GM12878 (cell line): Measurements from ENCODE around the gene RGR. TPM values are rescaled to one million over a fixed set of nuclear protein-coding genes. Genes with fewer than 3 reads are reported as not detected.

Source experiments
- ATAC-seq: fragments of 200-7000 bp; cut with Tn5 transposase; 3 replicates; pipeline ENCODE4 v1.9.1; 2020; ENCODE audit warnings: mild to moderate bottlenecking, moderate library complexity
- BruUV-seq: library from RNA; stranded (reverse); fragments of 400-500 nt; replicated peaks from 2 replicates; lab custom pipeline; 2021; lab: Mats Ljungman, UMichigan
- CTCF ChIA-PET: fragments of 300-600 bp; sonication (Branson Sonifier 250); formaldehyde crosslinking; extraction: SDS; loops from one replicate; lab custom pipeline; 2021; ENCODE audit warnings: inconsistent platforms; lab: Yijun Ruan, JAX
- POLR2A ChIA-PET: fragments of 350-600 bp; formaldehyde crosslinking; extraction: SDS; loops from one replicate; lab custom pipeline; 2021; ENCODE audit warnings: inconsistent platforms; lab: Charles Lee
- RAD21 ChIA-PET: fragments of 300-600 bp; sonication (Branson Sonifier 250); formaldehyde crosslinking; loops from one replicate; lab custom pipeline; 2023; ENCODE audit warnings: antibody characterized with exemption; ENCODE audit not compliant: unreplicated experiment; lab: Charles Lee
- SMC1A ChIA-PET: fragments of 300-600 bp; sonication (Branson Sonifier 250); formaldehyde crosslinking; loops from one replicate; lab custom pipeline; 2023; ENCODE audit not compliant: unreplicated experiment, uncharacterized antibody; lab: Charles Lee
- DNase-seq: peaks from one replicate; pipeline ENCODE4 v3.0.0-alpha.2; 2011; ENCODE audit warnings: low read depth, low spot score
- FAIRE-seq: peaks from 3 replicates; lab custom pipeline; 2011; peaks lifted over from hg19 to GRCh38; lab: Jason Lieb, UNC
- H2AFZ ChIP-seq: 2 replicates; pipeline ENCODE4 v1.6.0; 2011; ENCODE audit warnings: low read depth, low read length, control low read depth; ENCODE audit not compliant: control insufficient read depth
- H3K27ac ChIP-seq: 2 replicates; pipeline ENCODE4 v1.5.1; 2011; ENCODE audit warnings: control low read depth; ENCODE audit not compliant: control insufficient read depth, insufficient read depth
- H3K27me3 ChIP-seq, 2 experiments: replicated peaks in 1 of 2; 2 replicates each; pipeline versions ENCODE4 v1.6.0 to v1.6.1; 2011; ENCODE audit warnings: low read length in 1 of 2; ENCODE audit not compliant: control insufficient read depth in 2 of 2, insufficient read depth in 2 of 2
- H3K36me3 ChIP-seq, 2 experiments: 2 replicates each; pipeline ENCODE4 v1.5.1; 2011; ENCODE audit warnings: low read length in 1 of 2; ENCODE audit not compliant: control insufficient read depth in 2 of 2, insufficient read depth in 2 of 2
- H3K4me1 ChIP-seq: 2 replicates; pipeline ENCODE4 v1.6.1; 2011; ENCODE audit warnings: mild to moderate bottlenecking, low read length, moderate library complexity, mixed read lengths; ENCODE audit not compliant: control insufficient read depth, insufficient read depth
- H3K4me2 ChIP-seq: 2 replicates; pipeline ENCODE4 v1.6.0; 2011; ENCODE audit warnings: control low read depth; ENCODE audit not compliant: control insufficient read depth, insufficient read depth
- H3K4me3 ChIP-seq: fragments of 200-600 bp; sonication (generic); 2 replicates; pipeline ENCODE4 v1.5.1; 2016
- H3K79me2 ChIP-seq: 2 replicates; pipeline ENCODE4 v1.6.0; 2011; ENCODE audit warnings: low read length; ENCODE audit not compliant: control insufficient read depth, insufficient read depth
- H3K9ac ChIP-seq: 2 replicates; pipeline ENCODE4 v1.8.0; 2011; ENCODE audit warnings: low read length, control low read depth, mixed read lengths; ENCODE audit not compliant: control insufficient read depth, insufficient read depth
- H3K9me3 ChIP-seq: replicated peaks from 3 replicates; pipeline ENCODE4 v1.5.1; 2011; ENCODE audit warnings: mild to moderate bottlenecking, low read length; ENCODE audit not compliant: control insufficient read depth, insufficient read depth
- H4K20me1 ChIP-seq: 2 replicates; pipeline ENCODE4 v1.6.0; 2011; ENCODE audit not compliant: control insufficient read depth, insufficient read depth
- CEBPZ ChIP-seq: fragments of 150-350 bp; IDR thresholded peaks from 2 replicates; pipeline ENCODE4 v1.6.1; 2016; ENCODE audit warnings: low read depth, low read length
- E2F8 ChIP-seq: fragments of 450-650 bp; IDR thresholded peaks from 2 replicates; pipeline ENCODE4 v1.6.1; 2018; ENCODE audit warnings: mild to moderate bottlenecking, low read depth, moderate library complexity; ENCODE audit not compliant: partially characterized antibody
- ETV6 ChIP-seq, 2 experiments: fragments of 450-650 bp in 1 of 2; IDR thresholded peaks in 1 of 2; conservative IDR thresholded peaks in 1 of 2; 2 replicates each; pipeline ENCODE4 v1.6.1; 2014; ENCODE audit warnings: antibody characterized with exemption in 1 of 2, borderline replicate concordance in 1 of 2, low read depth in 1 of 2, mild to moderate bottlenecking in 1 of 2, moderate library complexity in 1 of 2
- HCFC1 ChIP-seq: fragments of 150-350 bp; IDR thresholded peaks from 2 replicates; pipeline ENCODE4 v1.6.1; 2014; ENCODE audit warnings: low read length
- IRF3 ChIP-seq: fragments of 450-650 bp; IDR thresholded peaks from 2 replicates; pipeline ENCODE4 v1.6.1; 2014; ENCODE audit warnings: mild to moderate bottlenecking
- KAT2A ChIP-seq: conservative IDR thresholded peaks from 2 replicates; pipeline ENCODE4 v1.6.1; 2011; ENCODE audit warnings: low read depth, low read length; ENCODE audit not compliant: control insufficient read depth
- MTA2 ChIP-seq: fragments of 450-650 bp; IDR thresholded peaks from 2 replicates; pipeline ENCODE4 v1.6.1; 2016; ENCODE audit warnings: low read depth, mild to moderate bottlenecking, moderate library complexity
- NFYA ChIP-seq: IDR thresholded peaks from 2 replicates; pipeline ENCODE4 v1.6.1; 2011; ENCODE audit warnings: low read depth, mild to moderate bottlenecking, low read length, improper control_type of control experiment, borderline replicate concordance
- RUNX3 ChIP-seq: IDR thresholded peaks from 2 replicates; pipeline ENCODE4 v1.6.1; 2012; ENCODE audit warnings: low read length, inconsistent platforms
- USF1 ChIP-seq: IDR thresholded peaks from 2 replicates; pipeline ENCODE4 v1.6.1; 2011; ENCODE audit warnings: borderline replicate concordance, low read depth, mild to moderate bottlenecking, moderate library complexity, mixed read lengths, low read length; ENCODE audit not compliant: insufficient read depth; ENCODE audit errors: extremely low read length
- USF2 ChIP-seq: IDR thresholded peaks from 2 replicates; pipeline ENCODE4 v1.6.1; 2011; ENCODE audit warnings: low read depth, low read length, improper control_type of control experiment, borderline replicate concordance
- YY1 ChIP-seq: IDR thresholded peaks from 2 replicates; pipeline ENCODE4 v1.6.1; 2011; ENCODE audit warnings: low read depth, mild to moderate bottlenecking, low read length
- ZNF24 ChIP-seq: fragments of 450-650 bp; IDR thresholded peaks from 2 replicates; pipeline ENCODE4 v1.6.1; 2017; ENCODE audit warnings: antibody characterized with exemption, mild to moderate bottlenecking
- WGBS: methylation state at CpG from one replicate; pipeline ENCODE4 v1.1.6; 2016; ENCODE audit warnings: low lambda C conversion rate; ENCODE audit not compliant: insufficient replicate concordance, insufficient coverage; ENCODE audit errors: missing lambda C conversion rate; 5-methylcytosine and 5-hydroxymethylcytosine counted together
- in situ Hi-C: fragments of 300-500 bp; cut with MboI; formaldehyde crosslinking; loops from 9 replicates; pipeline ENCODE4 v1.14.3; 2018; ENCODE audit warnings: mixed read lengths
- intact Hi-C: fragments of 100-400 bp; cut with micrococcal nuclease; formaldehyde crosslinking; loops from one replicate; pipeline ENCODE4 v1.14.2; 2022; ENCODE audit not compliant: unreplicated experiment
- polyA plus RNA-seq, 11 experiments: library from polyadenylated mRNA; depleted of rRNA in 4 of 11; unstranded in 6 of 11; stranded (reverse) in 5 of 11; fragments of >200 nt; fragmentation: Nextera tagmentation in 4 of 11; fragmentation: Illumina TruSeq in 1 of 11; extraction: Ambion mirVana in 4 of 11; extraction: Trizol in 1 of 11; gene quantifications; 1 replicate in 1 of 11; 2 replicates in 10 of 11; pipeline versions ENCODE4 v1.2.1 to v1.2.3, GENCODE V29; 2011 to 2016; ENCODE audit warnings: inconsistent platforms in 2 of 11, missing spikeins in 2 of 11, low read depth in 1 of 11
- total RNA-seq, 4 experiments: library from RNA; depleted of rRNA in 3 of 4; stranded (reverse); fragments of >200 nt in 3 of 4; fragmentation: Illumina TruSeq in 1 of 4; extraction: Trizol in 1 of 4; gene quantifications; 2 replicates each; pipeline versions ENCODE4 v1.2.1 to v1.2.3, GENCODE V29; 2013 to 2021

Gene RGR
- total and polyA plus RNA-seq, 10 of the 15 experiments (the other 5 are each of a cell fraction or from before 2014, with no cell fraction given), result not detected

GRCh38 chr10:84296091-84296981 lies 51.5 kb downstream of the RGR start:
- POLR2A ChIA-PET, result no interaction called here
- Histone ChIP-seq H3K79me2 (no peaks in the 10 kb centered on the region), H4K20me1 (no peaks in the 10 kb centered on the region), H3K4me3 (no peak overlapping the region), H3K9me3 (no peaks in the 10 kb centered on the region), H3K27me3 (no peaks in the 10 kb centered on the region), H2AFZ (no peak overlapping the region), H3K36me3 (no peaks in the 10 kb centered on the region), H3K27ac (no peak overlapping the region), H3K9ac (no peak overlapping the region), H3K4me1 (peaks cover 22% of the 10 kb centered on the region), H3K4me2 (no peak overlapping the region)
- ATAC-seq, result no peak
- no peak for DNase-seq
- FAIRE-seq, result no peak
- WGBS, result 74% methylated on average over 10 of the region's 10 CpGs
- no TSS peak for BruUV-seq
- CTCF ChIA-PET, result no interaction called here
- RAD21 ChIA-PET, result no interaction called here
- SMC1A ChIA-PET, result no interaction called here
- in situ Hi-C loops (no loop called here), intact Hi-C loops (no loop called here)
- TF ChIP-seq MTA2 (no peak), ZNF24 (no peak), USF2 (no peak), ETV6 (conservative IDR thresholded peaks at IDR 0.05 in 1 of 2, IDR thresholded peaks at IDR 0.05 in 1 of 2; ENCODE audit: borderline replicate concordance in 1 of 2, low read depth in 1 of 2) (no peak), YY1 (no peak), NFYA (no peak), RUNX3 (no peak), USF1 (no peak), KAT2A (no peak), HCFC1 (no peak), IRF3 (no peak), E2F8 (no peak), CEBPZ (no peak)
